ENCODE results near the gene TACR1. TPM values are rescaled to one million over a fixed set of nuclear protein-coding genes. Genes with fewer than 3 reads are reported as not detected.

Gene TACR1
- total and polyA plus RNA-seq, 2 experiments from 2014 or later: 0.13 to 0.19 TPM

Small RNAs within 50 kb of the gene (microRNA-seq; reads per million reads assigned to microRNA genes)
- not detected for gene MIR5000

Small RNAs within 50 kb of the gene (small RNA-seq; reads per million reads assigned to genes)
- gene MIR5000: 0.22 reads per million

Other genes starting within 250 kb of the TACR1 start
- 20.8 and 28.4 TPM in 2 replicates for gene POLE4, start 240.9 kb downstream of the TACR1 start, total RNA-seq
- gene POLE4, start 240.9 kb downstream of the TACR1 start, polyA plus RNA-seq: 159 and 160 TPM in 2 replicates